Prostate gland (tissue), 2 donors: ENCODE results near the gene NR1I2.

Experiments used
- CTCF ChIP-seq, 4 experiments: fragments of 200-600 bp in 2 of 4; fragments of 450-650 bp in 2 of 4; sonication (generic) in 2 of 4; IDR thresholded peaks; 1 replicate in 3 of 4; 2 replicates in 1 of 4; pipeline ENCODE4 v1.5.1; 2016 to 2019; ENCODE audit warnings: antibody characterized with exemption in 4 of 4, mild to moderate bottlenecking in 2 of 4, moderate library complexity in 2 of 4
- POLR2A ChIP-seq: fragments of 450-650 bp; IDR thresholded peaks from one replicate; pipeline ENCODE4 v1.6.1; 2016; ENCODE audit warnings: antibody characterized with exemption, mild to moderate bottlenecking

- TF ChIP-seq CTCF (IDR thresholded peaks at IDR 0.05) = no peak
- no peak for TF ChIP-seq POLR2A
Measured at GRCh38 chr3:119861681-119862080, 79.8 kb downstream of the NR1I2 start.
